Heart right ventricle (tissue), 16 donors: ENCODE results near the gene SLC7A6. TPM values are rescaled to one million over a fixed set of nuclear protein-coding genes. Genes with fewer than 3 reads are reported as not detected.

Experiments used
- ATAC-seq, 8 donors: fragments of 200-7000 bp; cut with Tn5 transposase; one replicate each; pipeline ENCODE4 v1.9.1; 2020; ENCODE audit warnings: mild to moderate bottlenecking in 8 of 8, moderate library complexity in 8 of 8, moderate number of reproducible peaks in 1 of 8
- DNase-seq, 2 donors: peaks; one replicate each; pipeline ENCODE4 v3.0.0-alpha.2; 2020
- H3K27ac ChIP-seq, 10 donors: fragments of 200-600 bp; sonication (generic) in 2 of 10; one replicate each; pipeline versions ENCODE4 v1.5.0 to v1.8.0; 2020 to 2022; ENCODE audit warnings: mild to moderate bottlenecking in 3 of 10
- H3K27me3 ChIP-seq, 7 donors: fragments of 200-600 bp; one replicate each; pipeline ENCODE4 v1.8.0; 2021 to 2022; ENCODE audit warnings: mild to moderate bottlenecking in 2 of 7
- H3K36me3 ChIP-seq, 9 donors: fragments of 200-600 bp; sonication (generic) in 1 of 9; one replicate each; pipeline versions ENCODE4 v1.5.0 to v1.8.0; 2020 to 2022; ENCODE audit warnings: mild to moderate bottlenecking in 2 of 9
- H3K4me1 ChIP-seq, 9 donors: fragments of 200-600 bp; sonication (generic) in 1 of 9; one replicate each; pipeline versions ENCODE4 v1.5.0 to v1.8.0; 2020 to 2022; ENCODE audit warnings: mild to moderate bottlenecking in 4 of 9
- H3K4me3 ChIP-seq, 10 donors: fragments of 200-600 bp; sonication (generic) in 2 of 10; one replicate each; pipeline versions ENCODE4 v1.5.0 to v1.8.0; 2020 to 2022; ENCODE audit warnings: mild to moderate bottlenecking in 7 of 10, moderate library complexity in 2 of 10
- H3K9me3 ChIP-seq, 11 donors: fragments of 200-600 bp in 10 of 11; sonication (generic) in 2 of 11; one replicate each; pipeline versions ENCODE4 v1.5.0 to v1.8.0; 2013 to 2022; ENCODE audit warnings: mild to moderate bottlenecking in 2 of 11, control low read depth in 1 of 11, moderate library complexity in 1 of 11
- WGBS, 2 donors: extraction: QIAGEN DNeasy Blood & Tissue Kit; methylation state at CpG; one replicate each; pipeline ENCODE4 v1.1.7; 2013; ENCODE audit warnings: inconsistent platforms in 1 of 2; 5-methylcytosine and 5-hydroxymethylcytosine counted together
- intact Hi-C, 10 donors: fragments of 100-400 bp; cut with DNase I; formaldehyde crosslinking; loops; one replicate each; pipeline versions ENCODE4 v1.11.1 to v1.14.2; 2022
- polyA plus RNA-seq, 2 donors: library from polyadenylated mRNA; stranded (reverse); fragments of 200-250 nt; gene quantifications; one replicate each; pipeline ENCODE4 v1.2.3, GENCODE V29; 2013
- total RNA-seq, 10 donors: library from RNA; stranded (reverse); fragmentation: NEBNext Ultra II Directional in 3 of 10; extraction: Animal tissue kit (Norgen Biotek cat#: 25700) in 3 of 10; gene quantifications; one replicate each; pipeline versions ENCODE4 v1.2.1 to v1.2.4, GENCODE V29; 2021 to 2023
- TF ChIP-seq, protein P1 (sequence below), 9 donors: fragments of 200-600 bp; sonication (generic) in 2 of 9; IDR thresholded peaks; one replicate each; pipeline versions ENCODE4 v1.5.0 to v1.8.0; 2021 to 2022; ENCODE audit warnings: antibody characterized with exemption in 9 of 9, mild to moderate bottlenecking in 5 of 9, moderate library complexity in 1 of 9
- donor health status: Arrhythmogenic right ventricular cardiomyopathy.
- donor health status: ischemic (EF 13 %, LVEDD 7.1; RV severe dilation, severe dysfunction).
- donor health status: healthy with polysubstance abuse.
- donor health status: DM: no; HTN: yes; CAD: no.
- donor health status: DM: no; HTN: no; CAD: no.
- donor health status: ischemic (EF 25% LVEDD 6.9; RV normal size, moderate dysfunction).
- donor health status: ischemic (EF 25% LVEDD 5.7; RV mildly dilated, moderate dysfunction).
- donor health status: healthy.
- donor health status: DM: yes; HTN: yes; CAD: no.
- donor health status: Ischemic cardiomyopathy.
- donor health status: ischemic (EF 35%, LVEDD 5.7; RV mildly dilated, moderate dysfunction).
- donor health status: nonischemic (EF 11% LVEDD 7.7; RV severe dilation, severe dysfunction).
- donor health status: DM: yes; HTN: yes; CAD: no.
- donor health status: PGD.
- donor health status: ischemic (EF 29% LVEDD 5.4; RV normal size, mild dysfunction).
- donor health status: nonischemic (EF 23%, LVEDD 6.1; RV moderate dilation, normal function).

Gene SLC7A6
- total and polyA plus RNA-seq, 12 donors, result 22.6 to 85.6 (median 42.4) TPM

DNA sequence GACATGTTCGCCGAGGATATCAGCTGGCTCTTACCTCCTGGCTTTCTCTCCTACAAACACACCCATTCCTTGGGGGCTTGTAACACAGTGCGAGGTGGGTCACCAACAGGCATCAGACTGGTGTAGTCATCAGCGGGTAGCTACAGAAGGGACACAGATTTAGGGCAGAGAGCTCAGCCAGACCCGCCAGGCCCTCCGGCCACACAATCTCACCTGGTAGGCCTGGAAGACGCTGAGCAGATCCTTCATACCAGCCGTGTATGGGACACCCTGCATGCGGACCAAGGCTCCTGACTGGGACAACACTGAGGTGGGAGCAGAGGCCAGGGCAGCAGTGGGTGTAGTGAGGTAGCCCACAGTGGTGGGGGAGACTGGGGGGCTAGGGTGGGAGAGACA, 34.2 kb upstream of the SLC7A6 start:
- DNase-seq, result no peak
- no peaks in the 10 kb centered on the region for H3K9me3 ChIP-seq
- H3K36me3 ChIP-seq, result peaks cover 0 to 44% (median 0%) of the 10 kb centered on the region in 9 donors
- no peak for ATAC-seq
- no peak overlapping the region for H3K27ac ChIP-seq
- WGBS, 2 donors, result 91 to 95% methylated on average over 9 of the region's 9 CpGs
- TF ChIP-seq, protein P1, sequence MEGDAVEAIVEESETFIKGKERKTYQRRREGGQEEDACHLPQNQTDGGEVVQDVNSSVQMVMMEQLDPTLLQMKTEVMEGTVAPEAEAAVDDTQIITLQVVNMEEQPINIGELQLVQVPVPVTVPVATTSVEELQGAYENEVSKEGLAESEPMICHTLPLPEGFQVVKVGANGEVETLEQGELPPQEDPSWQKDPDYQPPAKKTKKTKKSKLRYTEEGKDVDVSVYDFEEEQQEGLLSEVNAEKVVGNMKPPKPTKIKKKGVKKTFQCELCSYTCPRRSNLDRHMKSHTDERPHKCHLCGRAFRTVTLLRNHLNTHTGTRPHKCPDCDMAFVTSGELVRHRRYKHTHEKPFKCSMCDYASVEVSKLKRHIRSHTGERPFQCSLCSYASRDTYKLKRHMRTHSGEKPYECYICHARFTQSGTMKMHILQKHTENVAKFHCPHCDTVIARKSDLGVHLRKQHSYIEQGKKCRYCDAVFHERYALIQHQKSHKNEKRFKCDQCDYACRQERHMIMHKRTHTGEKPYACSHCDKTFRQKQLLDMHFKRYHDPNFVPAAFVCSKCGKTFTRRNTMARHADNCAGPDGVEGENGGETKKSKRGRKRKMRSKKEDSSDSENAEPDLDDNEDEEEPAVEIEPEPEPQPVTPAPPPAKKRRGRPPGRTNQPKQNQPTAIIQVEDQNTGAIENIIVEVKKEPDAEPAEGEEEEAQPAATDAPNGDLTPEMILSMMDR (IDR thresholded peaks at IDR 0.05), result no peak
- intact Hi-C loops, result loop anchor here in 5 of 10 donors (5.0 to 10.0 kb wide), 4 partner anchors 145 to 413 kb away; partner anchors contain the start of genes DPEP2 (in 2 of the 5) and NFATC3 (in 1 of the 5)
- peaks cover 3 to 33% (median 23%) of the 10 kb centered on the region in 9 donors for H3K4me1 ChIP-seq
- H3K4me3 ChIP-seq, result no peak overlapping the region
- no peaks in the 10 kb centered on the region for H3K27me3 ChIP-seq

DNA sequence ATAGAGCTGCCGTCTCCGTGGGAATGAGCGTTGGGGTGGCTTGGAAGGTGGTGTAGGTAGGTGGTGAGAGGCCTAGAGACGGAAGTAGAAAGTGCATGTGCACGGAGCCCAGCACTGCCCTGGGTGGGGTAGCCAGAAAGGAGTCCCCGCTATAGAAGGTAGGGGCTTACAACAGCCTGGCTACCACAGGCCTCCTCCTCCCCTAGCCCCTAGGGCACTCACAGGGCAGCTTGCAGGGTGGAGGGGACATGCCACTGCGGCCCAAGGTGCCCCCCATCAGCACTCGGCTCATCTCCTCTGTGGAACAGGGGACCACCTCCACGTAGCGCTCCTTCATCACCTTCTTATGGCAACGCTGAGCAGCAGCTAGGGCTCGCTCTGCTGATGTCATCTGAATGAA, 33.4 kb upstream of the SLC7A6 start:
- H3K27ac ChIP-seq, result no peak overlapping the region
- H3K27me3 ChIP-seq, result peaks cover 0 to 6% (median 0%) of the 10 kb centered on the region in 7 donors
- intact Hi-C loops, result loop anchor here in 5 of 10 donors (5.0 to 10.0 kb wide), 4 partner anchors 146 to 414 kb away; partner anchors contain the start of genes DPEP2 (in 2 of the 5) and NFATC3 (in 1 of the 5)
- no peaks in the 10 kb centered on the region for H3K9me3 ChIP-seq
- TF ChIP-seq, protein P1 (IDR thresholded peaks at IDR 0.05), result no peak
- no peak overlapping the region for H3K4me3 ChIP-seq
- H3K36me3 ChIP-seq, result peaks cover 0 to 42% (median 0%) of the 10 kb centered on the region in 9 donors
- H3K4me1 ChIP-seq, result peaks cover 3 to 37% (median 28%) of the 10 kb centered on the region in 9 donors
- ATAC-seq, result no peak
- DNase-seq, result no peak
- 92 to 94% methylated on average over 12 of the region's 12 CpGs for WGBS, 2 donors

DNA sequence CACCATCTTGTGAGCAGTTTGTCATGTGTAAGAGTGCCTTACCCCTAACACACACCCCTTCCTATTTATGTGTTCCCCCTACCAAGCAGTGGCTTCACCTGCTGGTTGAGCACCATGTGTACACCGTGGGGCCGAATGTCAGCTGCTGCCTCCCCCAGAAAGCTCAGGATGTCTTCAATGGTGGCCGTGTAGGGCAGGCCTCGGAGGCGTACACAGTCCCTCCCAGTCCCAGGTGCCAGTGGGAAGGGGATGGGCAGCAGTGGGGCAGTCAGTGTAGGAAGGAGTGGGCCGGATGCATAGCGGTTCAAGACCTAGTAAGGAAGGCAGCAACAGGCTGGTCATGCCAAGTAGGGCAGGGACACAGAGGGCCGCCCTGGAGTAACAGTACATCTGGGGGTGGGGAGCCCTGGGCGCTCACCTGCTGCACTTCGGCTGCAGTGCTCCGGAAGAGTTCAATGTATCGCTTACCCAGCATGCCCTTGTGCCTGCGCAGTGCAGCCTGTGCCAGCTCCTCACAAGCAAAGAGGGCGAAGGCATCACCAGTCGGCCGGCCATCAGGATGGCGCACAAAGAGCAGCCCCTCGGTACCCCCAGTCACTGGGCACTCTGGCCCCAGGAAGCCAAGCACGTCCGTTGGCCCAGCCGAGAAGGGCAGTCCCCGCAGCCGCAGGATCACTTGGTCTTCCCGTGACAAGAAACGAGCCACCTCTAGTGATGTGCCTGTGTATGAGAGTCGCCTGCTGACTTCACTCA, 32.8 kb upstream of the SLC7A6 start:
- H3K9me3 ChIP-seq, result no peaks in the 10 kb centered on the region
- no peak for DNase-seq
- TF ChIP-seq, protein P1 (IDR thresholded peaks at IDR 0.05), result no peak
- intact Hi-C loops, result loop anchor here in 5 of 10 donors (5.0 to 10.0 kb wide), 4 partner anchors 147 to 414 kb away; partner anchors contain the start of genes DPEP2 (in 2 of the 5) and NFATC3 (in 1 of the 5)
- 92% methylated on average over 26 of the region's 26 CpGs for WGBS, 2 donors
- no peak for ATAC-seq
- H3K27ac ChIP-seq, result no peak overlapping the region
- H3K27me3 ChIP-seq, result peaks cover 0 to 12% (median 0%) of the 10 kb centered on the region in 7 donors
- peaks cover 4 to 43% (median 34%) of the 10 kb centered on the region in 9 donors for H3K4me1 ChIP-seq
- peaks cover 0 to 36% (median 0%) of the 10 kb centered on the region in 9 donors for H3K36me3 ChIP-seq
- H3K4me3 ChIP-seq, result no peak overlapping the region

DNA sequence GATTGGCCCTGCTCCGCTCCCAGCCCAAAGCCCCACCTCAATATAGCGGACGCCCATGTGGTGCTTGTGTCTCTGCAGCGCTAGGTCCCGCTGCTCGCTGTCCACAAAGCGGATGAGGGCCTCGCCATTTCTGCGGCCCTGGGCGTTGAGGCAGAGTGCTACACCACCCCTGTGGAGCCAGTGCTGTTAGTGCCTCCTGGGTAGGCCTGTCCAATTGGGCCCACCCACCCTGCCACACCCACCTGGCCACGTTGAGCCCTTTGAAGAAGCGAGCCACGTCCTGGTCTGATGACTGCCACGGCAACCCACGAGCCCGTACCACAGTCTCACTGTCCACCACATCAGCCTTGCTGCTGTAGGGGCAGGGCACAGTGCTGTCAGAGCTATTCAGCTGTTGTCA, 32.0 kb upstream of the SLC7A6 start:
- TF ChIP-seq, protein P1 (IDR thresholded peaks at IDR 0.05), result no peak
- intact Hi-C loops, result loop anchor here in 5 of 10 donors (5.0 to 10.0 kb wide), 4 partner anchors 148 to 415 kb away; partner anchors contain the start of genes DPEP2 (in 2 of the 5) and NFATC3 (in 1 of the 5)
- Histone ChIP-seq H3K4me3 (no peak overlapping the region), H3K9me3 (no peaks in the 10 kb centered on the region), H3K4me1 (peaks cover 9 to 45% (median 35%) of the 10 kb centered on the region in 9 donors), H3K36me3 (peaks cover 0 to 33% (median 0%) of the 10 kb centered on the region in 9 donors), H3K27ac (no peak overlapping the region), H3K27me3 (peaks cover 0 to 16% (median 0%) of the 10 kb centered on the region in 7 donors)
- WGBS, 2 donors, result 83 to 85% methylated on average over 16 of the region's 16 CpGs
- ATAC-seq, result no peak
- no peak for DNase-seq
